ENCODE results near the gene MMEL1.

DNA sequence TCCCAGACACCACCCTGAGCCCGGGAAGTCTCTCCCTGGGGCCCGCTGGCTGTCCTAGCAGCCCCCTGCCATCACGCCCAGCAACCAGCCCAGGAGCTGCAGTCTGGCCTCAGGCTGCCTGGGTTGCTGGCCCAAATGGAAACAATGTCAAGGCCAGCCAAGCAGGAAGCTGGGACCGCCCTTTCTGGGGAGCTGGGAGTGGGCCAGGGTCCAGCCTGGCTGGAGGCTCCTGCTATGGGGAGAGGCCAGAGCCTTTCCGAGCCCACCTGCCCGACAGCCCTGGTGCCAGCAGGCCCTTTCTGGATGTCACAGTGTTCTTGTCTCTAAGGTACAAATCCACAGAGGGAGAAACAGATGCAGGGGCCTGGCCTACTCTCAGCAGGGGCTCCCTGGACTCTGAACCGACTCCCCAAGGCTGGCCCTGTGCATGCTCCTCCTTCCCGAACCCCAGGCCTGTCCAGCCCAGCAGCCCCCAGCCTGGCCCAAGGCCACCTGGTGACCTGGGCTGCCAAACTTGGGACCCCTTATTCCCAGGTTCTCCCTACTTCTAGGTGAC, 1.2 kb upstream of the MMEL1 start:
- TF ChIP-seq, protein P1, sequence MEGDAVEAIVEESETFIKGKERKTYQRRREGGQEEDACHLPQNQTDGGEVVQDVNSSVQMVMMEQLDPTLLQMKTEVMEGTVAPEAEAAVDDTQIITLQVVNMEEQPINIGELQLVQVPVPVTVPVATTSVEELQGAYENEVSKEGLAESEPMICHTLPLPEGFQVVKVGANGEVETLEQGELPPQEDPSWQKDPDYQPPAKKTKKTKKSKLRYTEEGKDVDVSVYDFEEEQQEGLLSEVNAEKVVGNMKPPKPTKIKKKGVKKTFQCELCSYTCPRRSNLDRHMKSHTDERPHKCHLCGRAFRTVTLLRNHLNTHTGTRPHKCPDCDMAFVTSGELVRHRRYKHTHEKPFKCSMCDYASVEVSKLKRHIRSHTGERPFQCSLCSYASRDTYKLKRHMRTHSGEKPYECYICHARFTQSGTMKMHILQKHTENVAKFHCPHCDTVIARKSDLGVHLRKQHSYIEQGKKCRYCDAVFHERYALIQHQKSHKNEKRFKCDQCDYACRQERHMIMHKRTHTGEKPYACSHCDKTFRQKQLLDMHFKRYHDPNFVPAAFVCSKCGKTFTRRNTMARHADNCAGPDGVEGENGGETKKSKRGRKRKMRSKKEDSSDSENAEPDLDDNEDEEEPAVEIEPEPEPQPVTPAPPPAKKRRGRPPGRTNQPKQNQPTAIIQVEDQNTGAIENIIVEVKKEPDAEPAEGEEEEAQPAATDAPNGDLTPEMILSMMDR (IDR thresholded peaks at IDR 0.05), result no peak
- TF ChIP-seq POLR2A (IDR thresholded peaks at IDR 0.05), result no peak
- no peak for TF ChIP-seq POLR2AphosphoS5 (IDR thresholded peaks at IDR 0.05)

Data from sigmoid colon (tissue), 4 donors.